ENCODE measurements around the gene ANXA9. TPM values are rescaled to one million over a fixed set of nuclear protein-coding genes. Genes with fewer than 3 reads are reported as not detected.

Gene ANXA9
- total RNA-seq, 1 donor from 2014 or later: not detected

DNA sequence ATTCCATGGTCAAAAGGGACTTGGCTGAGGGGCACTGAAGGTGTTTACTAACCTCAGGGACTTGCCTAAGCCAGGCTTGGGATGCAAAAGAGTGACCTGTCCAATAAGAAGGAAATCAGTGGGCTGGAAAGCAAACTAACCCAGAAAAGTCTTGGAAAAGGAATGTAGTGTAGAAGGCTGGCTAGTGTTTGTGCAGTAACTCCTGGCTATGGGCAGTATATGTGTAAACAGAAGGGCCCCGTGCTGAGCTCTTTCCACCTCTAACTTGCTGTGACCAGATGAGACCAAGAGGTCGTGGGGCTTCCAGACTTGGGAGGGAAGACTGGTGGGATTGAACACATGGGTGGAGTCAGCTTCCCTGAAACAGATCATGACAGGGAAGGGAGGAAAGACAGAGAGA lies 20.5 kb downstream of the ANXA9 start:
- intact Hi-C loops (cut with micrococcal nuclease): loop anchor here (10.0 kb wide), 1 partner anchor 438 kb away; no protein-coding TSS in a partner anchor

DNA sequence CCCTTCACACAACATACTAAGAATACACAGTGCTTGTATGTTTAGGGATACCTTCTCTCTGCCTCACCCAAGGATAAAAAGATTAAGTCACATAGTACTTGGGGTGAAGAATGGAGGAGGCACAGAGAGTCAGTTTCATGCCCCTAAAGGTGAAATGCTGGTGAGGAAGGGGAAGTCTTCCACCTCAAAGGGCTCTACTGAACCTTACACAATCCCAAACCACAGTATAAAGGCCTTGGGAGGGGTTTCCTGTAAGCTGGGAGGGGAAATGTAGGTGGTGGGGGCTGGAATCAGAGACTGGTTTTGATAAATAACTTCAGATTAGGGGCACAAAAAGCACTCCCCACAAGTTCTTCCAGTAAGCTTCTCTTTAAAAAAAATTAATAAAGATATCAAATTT lies 21.1 kb downstream of the ANXA9 start:
- intact Hi-C loops (cut with micrococcal nuclease): loop anchor here (10.0 kb wide), 1 partner anchor 438 kb away; no protein-coding TSS in a partner anchor

DNA sequence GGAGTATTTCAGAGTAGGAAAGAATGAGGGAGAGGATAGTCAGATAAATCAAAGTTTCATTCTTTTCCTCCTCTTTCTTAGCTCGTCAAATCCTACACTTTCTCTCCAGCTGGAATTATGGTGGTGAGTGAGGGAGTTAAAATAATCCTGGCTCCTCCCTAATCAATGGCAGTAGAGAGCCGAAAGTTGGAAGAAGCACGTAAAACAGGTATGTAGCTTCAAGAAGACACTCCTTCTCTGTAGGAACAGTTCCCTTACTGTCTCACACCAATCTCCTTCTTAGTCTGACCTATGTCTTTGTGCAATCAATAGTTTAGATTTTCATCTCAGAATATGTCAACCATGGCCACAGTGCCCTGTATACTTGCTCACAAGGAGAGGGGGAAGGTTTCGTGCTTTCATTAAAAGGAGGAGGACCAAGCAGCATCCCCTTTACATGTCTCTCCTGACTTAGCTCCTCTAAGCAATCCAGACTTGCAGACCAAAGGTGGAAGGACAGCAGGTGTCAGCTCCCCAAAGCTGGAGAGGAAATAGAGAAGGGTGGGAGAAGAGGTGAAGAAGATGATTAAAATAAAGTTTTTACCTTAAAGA lies 23.7 kb downstream of the ANXA9 start:
- intact Hi-C loops (cut with micrococcal nuclease): loop anchor here (5.0 to 10.0 kb wide), 2 partner anchors 151 to 441 kb away; partner anchors contain the start of gene TNFAIP8L2

DNA sequence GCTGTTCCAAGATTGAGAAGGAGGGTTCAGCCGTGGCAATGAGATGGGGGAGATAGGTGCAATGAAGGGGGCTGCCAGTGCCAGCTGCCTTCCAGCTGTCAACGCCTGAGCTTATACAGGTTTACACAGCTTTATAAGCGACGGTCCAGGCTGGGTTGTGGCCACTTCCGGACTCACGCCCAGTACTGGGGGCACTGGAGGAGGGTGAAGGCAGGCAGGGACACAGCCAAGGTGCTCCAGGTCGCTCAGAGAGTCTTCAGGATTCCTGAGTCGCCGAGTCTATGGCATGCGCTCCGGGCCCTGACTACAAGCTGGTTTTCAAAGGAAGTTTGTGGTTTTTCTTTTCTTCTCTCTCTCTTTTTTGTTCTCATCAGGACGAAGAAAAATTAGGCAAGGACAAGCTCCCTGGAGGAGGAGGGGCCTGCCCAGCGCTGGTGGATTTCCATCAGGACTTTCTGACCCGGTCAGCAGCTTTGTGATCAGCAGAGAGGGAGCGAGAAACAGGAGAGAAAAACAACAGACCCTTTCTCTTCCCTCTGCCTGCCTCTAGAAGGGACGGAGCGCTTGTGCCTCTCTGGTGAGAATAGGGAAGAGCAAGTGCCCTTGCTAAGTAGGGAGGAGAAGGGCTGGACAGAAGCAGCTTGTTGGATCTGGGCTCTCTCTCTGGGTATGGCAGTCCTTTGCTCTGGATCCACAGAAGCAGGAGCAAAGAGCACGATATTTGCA lies 24.4 kb downstream of the ANXA9 start, which contains the start of gene MINDY1:
MINDY1 (minus strand) TSS at position 576 of the 726 bp plus-strand sequence. CDS start 4,285 bp downstream, outside the sequence.
- intact Hi-C loops (cut with micrococcal nuclease): loop anchor here (5.0 to 10.0 kb wide), 2 partner anchors 151 to 442 kb away; partner anchors contain the start of gene TNFAIP8L2

DNA sequence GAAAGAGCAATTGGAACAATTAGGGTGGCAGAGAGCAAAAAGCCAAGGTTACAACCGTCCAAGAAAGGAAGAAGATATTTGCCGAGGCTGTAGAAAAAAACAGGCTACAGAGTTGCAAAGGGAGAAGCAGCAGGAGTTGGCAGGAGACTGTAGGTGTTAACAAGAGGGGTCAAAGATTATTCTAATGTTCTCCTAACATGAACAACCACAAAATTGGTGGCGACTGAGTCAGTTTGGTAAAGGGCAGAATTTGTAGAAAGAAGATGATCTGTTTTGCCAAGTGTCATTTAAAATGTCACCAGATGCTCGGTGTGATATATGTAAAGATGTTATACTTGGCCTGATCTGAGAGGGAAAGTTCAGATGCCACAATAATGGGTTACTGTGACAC lies 25.8 kb downstream of the ANXA9 start:
- intact Hi-C loops (cut with micrococcal nuclease): loop anchor here (1.0 to 10.0 kb wide), 5 partner anchors 29 to 443 kb away; partner anchors contain the start of genes GABPB2 and TNFAIP8L2

DNA sequence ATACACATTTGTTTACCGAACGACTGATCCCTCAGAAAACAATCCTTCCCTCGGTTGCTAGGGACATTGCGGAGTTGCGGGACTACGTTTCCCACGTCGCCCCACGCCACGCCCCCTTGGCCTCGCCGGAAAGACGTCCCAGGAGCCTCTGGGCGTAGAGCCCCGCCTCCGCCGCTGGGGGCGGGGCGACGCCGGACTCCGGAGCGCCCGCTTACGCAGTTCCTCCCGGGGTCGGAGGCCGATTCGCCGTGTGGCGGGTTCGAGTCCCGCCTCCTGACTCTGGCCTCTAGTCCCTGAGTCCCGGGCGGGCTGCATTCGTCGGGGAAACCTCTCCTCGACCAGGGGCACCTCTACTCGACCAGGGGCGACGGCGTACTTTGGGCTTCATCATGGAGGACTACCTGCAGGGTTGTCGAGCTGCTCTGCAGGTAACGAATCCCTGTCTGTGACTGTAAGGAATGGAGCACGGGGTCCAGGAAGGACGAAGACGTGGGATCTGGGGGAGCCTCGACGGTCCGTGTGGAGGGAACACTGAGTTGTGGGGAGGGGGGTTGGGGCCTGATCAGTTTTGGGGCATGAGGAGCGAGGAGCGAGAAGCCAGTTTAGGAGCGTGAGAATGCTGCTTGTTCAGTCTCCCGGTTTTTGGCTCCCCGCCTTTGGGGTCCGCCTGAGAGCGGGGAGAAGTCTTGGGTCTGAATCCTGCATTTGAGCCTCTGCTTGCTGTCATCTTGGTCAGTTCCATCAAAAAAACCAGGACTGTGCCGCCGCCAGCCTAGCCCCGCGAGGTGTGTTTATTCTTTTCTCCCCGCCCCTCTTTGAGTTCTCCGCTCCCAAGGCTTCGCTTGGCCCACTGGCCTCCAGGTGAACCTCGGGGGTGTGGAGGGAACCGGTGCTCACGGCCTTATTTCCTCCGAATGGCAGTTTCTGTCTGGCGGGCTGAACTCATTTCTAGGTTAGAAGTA lies 26.4 kb downstream of the ANXA9 start, which contains the start of gene PRUNE1:
PRUNE1 (plus strand) TSS at position 206 of the 962 bp plus-strand sequence; CDS start at position 390, 184 bp downstream.
- intact Hi-C loops (cut with micrococcal nuclease): loop anchor here (1.0 to 10.0 kb wide), 5 partner anchors 29 to 444 kb away; partner anchors contain the start of genes GABPB2 and TNFAIP8L2

DNA sequence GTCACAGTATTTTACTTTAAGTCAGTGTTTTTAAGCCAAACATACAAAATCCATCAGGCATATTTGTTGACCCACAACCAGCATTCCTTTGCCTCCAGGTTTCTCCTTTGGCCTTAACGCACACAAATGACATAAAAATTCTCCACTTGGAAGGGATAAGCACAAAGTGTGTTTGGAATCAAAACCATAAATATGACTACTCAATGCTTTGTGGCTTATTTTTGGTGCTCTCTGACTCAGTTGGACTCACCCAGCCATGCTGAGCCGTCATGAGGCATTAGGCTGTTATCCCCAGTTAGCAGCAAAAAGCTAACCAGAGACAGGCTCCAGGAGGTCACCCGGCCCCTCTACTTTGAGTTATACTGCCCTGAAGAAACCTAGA lies 27.1 kb downstream of the ANXA9 start:
- intact Hi-C loops (cut with micrococcal nuclease): loop anchor here (2.0 to 10.0 kb wide), 3 partner anchors 62 to 444 kb away; partner anchors contain the start of genes GABPB2 and TNFAIP8L2

DNA sequence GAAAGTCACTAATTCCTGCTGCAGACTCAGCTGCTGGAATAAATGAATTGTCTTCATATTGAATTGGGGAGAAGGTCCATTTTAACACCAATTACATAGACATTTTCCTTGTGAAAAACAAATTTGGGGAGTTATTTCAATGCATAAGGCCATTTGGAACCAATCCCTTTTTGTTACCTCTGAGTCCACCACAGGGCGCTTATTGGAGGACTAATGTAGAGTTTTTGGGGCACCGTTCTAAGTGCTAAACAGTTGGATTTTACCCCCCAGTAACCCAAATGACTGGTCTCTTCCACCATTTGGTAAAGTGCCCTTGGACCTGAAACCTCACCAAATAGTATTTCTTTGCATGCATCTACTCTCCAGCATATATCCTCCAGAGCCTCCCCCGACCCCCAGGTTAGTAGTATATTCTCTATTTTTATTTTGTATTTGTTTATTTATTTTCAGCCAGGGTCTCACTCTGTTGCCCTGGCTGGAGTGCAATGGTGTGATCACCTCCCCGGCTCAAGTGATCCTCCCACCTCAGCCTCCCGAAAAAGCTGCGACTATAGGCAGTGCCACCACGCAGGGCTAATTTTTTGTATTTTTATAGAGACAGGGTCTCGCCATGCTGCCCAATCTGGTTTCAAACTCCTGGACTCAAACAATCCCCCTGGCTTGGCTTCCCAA lies 27.7 kb downstream of the ANXA9 start:
- intact Hi-C loops (cut with micrococcal nuclease): loop anchor here (2.0 to 10.0 kb wide), 3 partner anchors 61 to 445 kb away; partner anchors contain the start of genes GABPB2 and TNFAIP8L2

DNA sequence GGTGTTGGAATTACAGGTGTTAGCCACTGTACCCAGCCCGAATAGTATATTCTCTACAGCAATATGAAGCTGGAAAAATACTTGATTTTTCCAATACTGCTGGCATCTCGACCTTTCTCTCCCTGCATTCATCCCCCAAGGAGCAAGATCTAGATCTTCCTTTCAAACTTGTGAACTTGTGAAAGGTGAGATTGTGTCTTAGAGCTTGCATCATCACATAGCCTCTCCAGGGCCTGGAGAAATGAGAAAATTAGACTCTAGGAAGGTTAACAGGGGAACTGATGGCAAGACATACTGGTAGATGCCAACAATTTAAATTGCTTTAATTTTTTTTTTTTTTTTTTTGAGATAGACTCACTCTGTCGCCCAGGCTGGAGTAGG lies 28.2 kb downstream of the ANXA9 start:
- intact Hi-C loops (cut with micrococcal nuclease): no loop called here

DNA sequence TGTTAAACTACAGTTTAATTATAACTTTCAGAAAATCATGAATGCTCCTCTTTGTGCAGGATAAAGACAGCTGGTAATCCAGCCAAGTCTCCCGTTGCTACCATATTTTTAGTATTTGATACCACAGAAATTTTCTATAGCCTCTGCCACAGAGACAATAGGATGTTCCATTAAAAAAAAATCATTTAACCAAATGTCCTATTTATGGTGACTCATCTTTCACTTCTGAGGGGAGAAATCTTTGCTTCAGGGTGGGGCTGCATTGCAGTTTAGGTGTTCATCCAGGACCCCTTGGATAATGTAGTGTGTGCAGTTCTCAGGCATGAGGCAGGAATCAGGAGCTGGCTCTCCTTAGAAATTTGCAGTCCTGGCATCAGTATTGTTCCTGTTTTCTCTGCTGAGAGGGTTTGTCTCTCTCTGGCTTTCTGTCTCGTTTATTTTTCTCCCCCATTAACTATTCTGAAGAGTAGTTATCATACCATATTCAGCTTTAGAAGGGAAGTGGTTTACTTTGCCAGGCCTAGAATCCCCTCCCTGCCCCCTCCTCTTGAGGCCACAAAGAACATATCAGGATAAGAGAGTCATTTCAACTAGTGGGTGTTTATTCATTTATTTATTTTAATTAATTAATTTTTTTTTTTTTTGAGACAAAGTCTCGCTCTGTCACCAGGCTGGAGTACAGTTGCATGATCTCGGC lies 29.2 kb downstream of the ANXA9 start:
- intact Hi-C loops (cut with micrococcal nuclease): no loop called here

DNA sequence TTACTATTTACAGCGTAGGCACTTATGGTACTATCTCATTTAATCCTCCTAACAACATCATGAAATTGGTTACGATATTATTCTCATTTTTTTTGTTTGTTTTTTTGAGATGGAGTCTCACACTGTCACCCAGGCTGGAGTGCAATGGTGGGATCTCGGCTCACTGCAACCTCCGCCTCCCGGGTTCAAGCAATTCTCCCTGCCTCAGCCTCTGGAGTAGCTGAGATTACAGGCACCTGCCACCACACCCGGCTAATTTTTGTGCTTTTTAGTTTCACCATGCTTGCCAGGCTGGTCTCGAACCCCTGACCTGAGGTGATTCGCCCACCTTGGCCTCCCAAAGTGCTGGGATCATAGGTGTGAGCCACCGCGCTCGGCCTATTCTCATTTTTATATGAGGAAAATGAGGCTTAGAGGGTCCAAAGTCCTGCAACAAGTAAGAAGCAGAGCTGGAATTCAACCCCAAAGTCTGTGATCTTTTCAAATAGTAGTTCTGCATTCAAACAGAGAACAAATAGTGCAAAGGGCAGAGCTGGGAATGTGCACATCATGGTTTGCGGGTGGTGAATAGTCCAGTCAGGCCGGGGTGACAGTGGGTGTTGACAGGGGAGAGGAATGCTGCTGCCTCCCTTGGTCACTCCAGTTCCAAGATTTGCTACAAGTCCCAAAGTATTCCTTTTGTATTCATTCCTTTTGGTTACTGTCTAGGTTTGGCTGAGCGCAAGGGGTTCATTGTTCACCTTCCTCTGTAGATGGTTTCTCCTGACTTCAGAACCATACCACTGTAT lies 30.8 kb downstream of the ANXA9 start:
- intact Hi-C loops (cut with micrococcal nuclease): no loop called here

DNA sequence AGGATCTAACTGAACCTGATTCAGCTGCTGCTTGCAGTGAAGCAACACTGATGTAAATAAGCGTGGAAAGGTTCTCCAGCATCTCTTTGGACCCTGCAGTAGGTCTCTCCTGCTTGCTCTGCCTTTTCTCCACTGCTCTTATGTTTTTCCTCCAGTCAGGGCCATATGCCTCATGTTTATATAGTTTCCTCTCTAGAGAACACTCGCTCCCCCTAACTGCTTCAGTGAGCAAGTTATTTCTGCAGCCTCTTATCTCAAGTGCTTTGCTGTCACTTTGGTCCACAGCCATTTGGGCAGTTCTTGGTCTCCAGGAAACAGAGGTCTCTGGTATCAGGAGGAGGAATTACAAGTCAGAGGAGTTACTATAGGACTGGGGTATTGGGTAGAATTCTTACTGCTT lies 31.4 kb downstream of the ANXA9 start:
- intact Hi-C loops (cut with micrococcal nuclease): no loop called here

DNA sequence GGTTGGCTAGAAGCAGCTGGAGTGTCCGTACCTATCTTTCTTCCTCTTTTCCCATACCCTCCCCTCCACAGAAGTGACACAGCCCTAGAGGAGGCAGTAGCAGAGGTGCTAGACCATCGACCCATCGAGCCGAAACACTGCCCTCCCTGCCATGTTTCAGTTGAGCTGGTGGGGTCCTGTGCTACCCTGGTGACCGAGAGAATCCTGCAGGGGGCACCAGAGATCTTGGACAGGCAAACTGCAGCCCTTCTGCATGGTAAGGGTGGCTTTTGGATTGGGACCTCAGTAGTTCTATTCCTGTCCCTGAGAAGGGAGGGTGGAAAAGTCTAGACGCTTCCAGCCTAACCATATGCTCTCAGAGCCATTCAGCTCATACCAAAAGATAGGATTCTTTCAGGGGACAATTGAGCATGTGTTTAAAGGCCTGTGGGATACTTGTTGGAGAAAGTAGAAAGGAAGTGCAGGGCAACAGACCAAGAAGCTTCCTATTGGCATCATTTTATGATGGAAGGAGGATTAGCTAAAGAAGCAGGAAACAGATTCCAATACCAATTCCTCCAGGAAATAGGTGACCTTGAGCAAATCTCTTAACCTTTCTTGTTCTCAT lies 42.6 kb downstream of the ANXA9 start:
- intact Hi-C loops (cut with micrococcal nuclease): loop anchor here (1.0 to 2.0 kb wide), 2 partner anchors 24 to 132 kb away; partner anchors contain the start of gene TNFAIP8L2

DNA sequence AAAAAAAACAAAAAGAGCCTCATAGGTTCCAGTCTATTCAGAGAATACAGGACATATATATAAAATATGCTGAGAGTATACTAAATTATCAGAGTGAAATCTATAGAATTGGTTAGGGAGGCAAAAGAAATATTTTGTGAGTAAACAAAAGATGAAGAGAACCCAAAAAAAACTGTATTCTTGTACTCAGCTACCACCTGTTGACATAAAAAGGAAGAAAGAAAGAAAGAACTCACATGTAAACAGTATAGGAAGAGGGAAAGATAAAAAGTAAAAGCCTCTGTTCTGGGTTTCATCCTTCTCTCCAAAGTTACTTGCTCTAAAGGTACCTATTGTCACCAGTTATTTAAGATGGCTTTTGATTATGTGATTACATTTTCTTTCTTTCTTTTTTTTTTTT lies 44.4 kb downstream of the ANXA9 start:
- intact Hi-C loops (cut with micrococcal nuclease): no loop called here

DNA sequence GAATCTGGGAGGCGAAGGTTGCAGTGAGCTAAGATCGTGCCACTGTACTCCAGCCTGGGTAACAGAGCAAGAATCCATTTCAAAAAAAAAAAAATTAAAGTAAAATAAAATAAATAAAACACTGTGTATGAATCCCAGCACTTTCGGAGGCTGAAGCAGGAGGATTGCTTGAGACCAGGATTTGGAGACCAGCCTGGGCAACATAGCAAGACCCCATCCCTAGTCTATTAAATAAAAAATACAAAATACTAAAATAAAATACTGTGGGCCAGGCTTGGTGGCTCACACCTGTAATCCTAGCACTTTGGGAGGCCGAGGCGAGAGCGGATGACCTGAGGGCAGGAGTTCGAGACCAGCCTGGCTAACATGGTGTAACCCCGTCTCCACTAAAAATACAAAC lies 50.1 kb downstream of the ANXA9 start:
- intact Hi-C loops (cut with micrococcal nuclease): no loop called here

DNA sequence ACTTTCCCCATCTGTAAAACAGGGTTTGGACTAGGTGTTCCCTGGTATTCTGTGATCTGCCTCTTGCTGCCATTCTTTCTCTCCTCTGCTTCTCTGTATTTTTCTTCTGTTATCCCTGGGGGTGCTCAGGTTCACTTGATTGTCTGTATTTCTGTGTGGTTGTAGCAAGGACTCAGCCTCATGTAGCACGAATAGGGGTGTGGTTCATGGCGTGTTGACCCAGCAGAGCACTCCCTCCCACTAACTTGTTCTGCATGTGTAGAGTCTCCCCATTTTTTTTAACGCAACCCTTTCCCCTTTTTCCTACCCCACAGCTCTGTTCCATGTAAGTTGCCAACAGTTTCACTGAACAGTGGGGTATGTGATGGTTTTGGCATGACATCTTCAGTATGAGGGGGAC lies 53.1 kb downstream of the ANXA9 start:
- intact Hi-C loops (cut with micrococcal nuclease): no loop called here

DNA sequence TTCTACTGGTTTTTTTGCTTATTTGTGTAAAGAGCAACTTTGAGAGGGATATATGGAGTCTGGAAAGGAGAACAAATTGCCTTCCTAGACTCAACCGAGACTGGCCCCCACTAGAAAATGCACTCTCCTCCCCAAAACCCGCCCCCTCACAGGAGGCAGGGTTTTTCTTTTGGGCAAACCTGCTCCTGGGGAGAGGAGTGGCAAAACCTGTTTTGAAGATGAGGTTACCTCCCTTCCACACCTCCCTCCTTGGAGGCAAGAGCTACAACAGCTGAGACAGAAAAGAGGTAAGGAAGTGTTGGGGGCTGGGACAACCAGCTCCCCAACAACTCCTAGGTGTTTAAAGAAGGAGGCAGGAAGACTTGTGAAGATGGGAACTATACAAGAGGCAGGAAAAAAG lies 54.3 kb downstream of the ANXA9 start, which contains the start of gene BNIPL:
BNIPL (plus strand) TSS at position 231 of the 400 bp plus-strand sequence; CDS start at position 371, 140 bp downstream.
- intact Hi-C loops (cut with micrococcal nuclease): no loop called here

DNA sequence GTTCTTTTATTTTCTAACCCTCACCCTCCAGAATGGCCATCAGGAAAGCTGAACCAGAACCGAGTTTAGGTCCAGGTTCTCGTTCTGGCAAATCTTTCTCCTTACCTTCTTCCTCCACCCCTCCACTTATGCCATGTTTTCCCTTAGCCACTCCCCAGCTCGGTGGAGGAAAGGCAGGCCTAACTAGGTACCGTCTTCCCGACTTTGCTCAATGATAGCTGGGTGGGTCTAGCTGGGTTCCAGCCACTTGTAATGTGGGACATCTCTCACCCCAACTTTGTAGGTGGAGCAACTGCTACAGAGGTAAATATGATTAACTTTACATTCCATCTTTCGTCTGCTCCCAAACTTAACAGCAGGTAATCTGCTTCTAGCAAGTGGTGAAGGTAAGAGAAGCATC lies 54.9 kb downstream of the ANXA9 start:
- intact Hi-C loops (cut with micrococcal nuclease): no loop called here

Data from T-helper 2 cell treated with Interferon-gamma antibody and Interleukin-4, amounts not matched to agents 100 ng/mL and 5 ng/mL, for 36 hours (primary cell).